Left ventricle myocardium inferior (tissue), 1 donor: ENCODE measurements around the gene DHDDS. TPM values are rescaled to one million over a fixed set of nuclear protein-coding genes. Genes with fewer than 3 reads are reported as not detected.

Experiments
- DNase-seq: peaks from one replicate; pipeline ENCODE4 v3.0.0-alpha.2; 2020
- H3K27ac ChIP-seq: fragments of 200-600 bp; replicated peaks from 2 replicates; pipeline ENCODE4 v1.8.0; 2021
- H3K27me3 ChIP-seq: fragments of 200-600 bp; 2 replicates; pipeline ENCODE4 v1.8.0; 2021; ENCODE audit warnings: low read depth
- H3K36me3 ChIP-seq: fragments of 200-600 bp; 2 replicates; pipeline ENCODE4 v1.8.0; 2021
- H3K4me1 ChIP-seq: fragments of 200-600 bp; 2 replicates; pipeline ENCODE4 v1.8.0; 2021
- H3K4me3 ChIP-seq: fragments of 200-600 bp; 2 replicates; pipeline ENCODE4 v1.8.0; 2021; ENCODE audit warnings: mild to moderate bottlenecking, moderate library complexity
- H3K9me3 ChIP-seq: fragments of 200-600 bp; replicated peaks from 2 replicates; pipeline ENCODE4 v1.8.0; 2021
- CTCF ChIP-seq: fragments of 200-600 bp; IDR thresholded peaks from 2 replicates; pipeline ENCODE4 v1.8.0; 2021; ENCODE audit warnings: antibody characterized with exemption, mild to moderate bottlenecking, borderline replicate concordance
- intact Hi-C: fragments of 100-400 bp; cut with micrococcal nuclease; formaldehyde crosslinking; loops from one replicate; pipeline ENCODE4 v1.11.0; 2022
- total RNA-seq: library from RNA; stranded (reverse); fragmentation: NEBNext Ultra II Directional; extraction: Animal tissue kit (Norgen Biotek cat#: 25700); gene quantifications from one replicate; pipeline ENCODE4 v1.2.1, GENCODE V29; 2021
- donor health status: DM: no; HTN: yes; CAD: no; lungs with severe emphysema.

Gene DHDDS
- total RNA-seq, 1 donor from 2014 or later: 27.9 TPM

DNA sequence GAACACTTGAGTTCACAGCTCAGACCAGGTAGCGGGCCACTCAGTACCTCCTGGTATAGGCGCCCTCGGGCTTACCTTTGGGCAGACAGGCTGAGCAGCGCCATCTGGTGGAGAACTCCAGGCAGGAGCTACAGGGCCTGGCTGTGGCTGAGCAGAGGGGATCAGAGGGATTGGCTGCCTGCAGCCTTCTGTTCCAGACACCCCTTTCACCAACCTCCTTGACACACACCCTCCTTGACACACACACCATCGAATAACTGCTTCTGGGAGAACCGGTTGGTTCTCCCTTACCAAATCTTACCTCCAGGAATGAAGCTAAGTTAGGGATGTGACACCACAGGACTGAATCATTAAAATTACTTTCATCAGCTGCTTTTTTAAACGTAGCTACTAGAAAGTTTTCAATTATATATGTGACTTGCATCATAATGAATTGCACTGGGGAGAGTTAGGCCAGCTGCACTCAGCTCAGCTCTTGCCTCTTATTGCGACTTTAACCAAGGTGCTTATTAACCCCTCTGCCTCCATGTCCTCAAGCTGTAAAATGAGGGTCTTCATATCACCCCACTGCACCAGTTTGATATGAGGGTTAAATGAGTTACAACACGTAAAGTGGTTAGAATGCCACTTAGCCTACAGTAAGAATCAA is 14.9 kb upstream of the DHDDS start:
- peak; percentile 57 for DNase-seq
- no peaks in the 10 kb centered on the region for H3K36me3 ChIP-seq
- no peak overlapping the region for H3K27ac ChIP-seq
- peaks cover 91% of the 10 kb centered on the region for H3K27me3 ChIP-seq
- no peaks in the 10 kb centered on the region for H3K9me3 ChIP-seq
- no peaks in the 10 kb centered on the region for H3K4me1 ChIP-seq
- peak; percentile 86 for TF ChIP-seq CTCF
- H3K4me3 ChIP-seq: no peak overlapping the region
- intact Hi-C loops: no loop called here

- Histone ChIP-seq H3K27me3 (peaks cover 84% of the 10 kb centered on the region), H3K36me3 (no peaks in the 10 kb centered on the region)
- intact Hi-C loops: no loop called here
These were observed 13.2 kb upstream of the DHDDS start for GRCh38 chr1:26418865-26419349.

DNA sequence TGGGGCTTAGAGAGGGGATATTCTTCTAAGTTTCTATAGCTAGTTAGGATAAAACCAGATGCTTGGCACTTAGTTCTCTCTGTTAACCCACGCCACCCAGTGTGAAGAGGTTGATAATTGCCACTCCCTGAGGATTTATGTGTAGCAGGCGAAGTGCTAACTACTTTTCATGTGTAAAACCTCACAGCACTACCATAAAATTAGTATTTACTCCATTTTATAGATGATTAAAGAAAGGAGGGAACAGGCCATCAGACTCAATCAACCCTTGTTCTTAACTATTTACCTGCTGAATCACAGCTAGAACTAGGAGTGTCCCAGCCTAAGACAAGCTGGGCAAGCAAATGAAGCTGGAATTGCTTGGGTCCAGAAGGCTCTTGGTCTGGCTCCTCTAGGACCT is 12.6 kb upstream of the DHDDS start:
- TF ChIP-seq CTCF: no peak
- H3K4me3 ChIP-seq: no peak overlapping the region
- H3K27ac ChIP-seq: no peak overlapping the region
- DNase-seq: no peak
- H3K9me3 ChIP-seq: no peaks in the 10 kb centered on the region
- intact Hi-C loops: no loop called here
- H3K36me3 ChIP-seq: no peaks in the 10 kb centered on the region
- H3K27me3 ChIP-seq: peaks cover 84% of the 10 kb centered on the region
- H3K4me1 ChIP-seq: no peaks in the 10 kb centered on the region

More at GRCh38 chr1:26418865-26419349, 13.2 kb upstream of the DHDDS start:
- TF ChIP-seq CTCF: no peak
- Histone ChIP-seq H3K27ac (no peak overlapping the region), H3K9me3 (no peaks in the 10 kb centered on the region), H3K4me1 (no peaks in the 10 kb centered on the region), H3K4me3 (no peak overlapping the region)
- no peak for DNase-seq

DNA sequence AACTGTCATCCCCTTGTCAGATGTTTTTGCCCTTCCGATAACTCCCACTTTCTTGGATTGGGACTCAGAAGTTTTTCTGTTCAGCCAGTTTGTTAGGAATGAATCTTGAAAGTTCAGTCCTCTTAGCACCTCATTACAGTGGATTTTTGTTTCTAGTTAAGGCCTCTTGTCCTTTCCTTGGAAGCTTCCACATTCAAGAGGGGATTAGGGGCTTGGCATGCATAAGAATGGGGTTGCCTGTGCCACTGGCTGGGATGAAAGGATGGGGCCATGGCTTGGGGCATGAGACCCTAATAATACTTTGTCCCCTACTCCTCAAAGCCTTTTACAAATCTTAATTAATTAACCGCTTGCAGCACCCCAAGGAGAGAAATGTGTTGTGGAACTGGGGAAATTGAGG is 2.4 kb upstream of the DHDDS start:
- no peak for TF ChIP-seq CTCF
- H3K4me3 ChIP-seq: no peak overlapping the region
- peaks cover 10% of the 10 kb centered on the region for H3K36me3 ChIP-seq
- H3K27me3 ChIP-seq: peaks cover 10% of the 10 kb centered on the region
- no peak overlapping the region for H3K27ac ChIP-seq
- intact Hi-C loops: no loop called here
- no peak for DNase-seq
- peaks cover 27% of the 10 kb centered on the region for H3K4me1 ChIP-seq
- no peaks in the 10 kb centered on the region for H3K9me3 ChIP-seq

DNA sequence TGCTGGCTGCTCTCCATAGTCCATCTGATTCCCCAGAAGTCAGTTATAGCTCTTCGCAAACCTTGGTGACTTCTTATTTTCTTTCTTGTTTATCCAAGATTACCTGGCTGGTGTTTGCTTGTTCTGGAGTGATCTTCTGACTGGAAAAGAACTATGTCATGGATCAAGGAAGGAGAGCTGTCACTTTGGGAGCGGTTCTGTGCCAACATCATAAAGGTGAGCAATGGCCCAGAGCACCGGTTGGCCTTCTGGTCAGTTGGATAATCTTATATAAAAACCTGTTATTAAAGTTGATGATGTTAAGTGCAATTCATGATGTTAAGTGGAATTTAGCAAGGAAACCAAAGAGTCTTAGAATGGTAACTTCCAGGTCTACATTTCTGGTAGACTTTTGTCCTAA is 672 bp downstream of the DHDDS start:
- intact Hi-C loops: no loop called here
- no peaks in the 10 kb centered on the region for H3K27me3 ChIP-seq
- peak overlapping the region; percentile 88 for H3K4me3 ChIP-seq
- H3K9me3 ChIP-seq: no peaks in the 10 kb centered on the region
- peak overlapping the region; percentile 88 for H3K27ac ChIP-seq
- TF ChIP-seq CTCF: no peak
- DNase-seq: no peak
- peaks cover 36% of the 10 kb centered on the region for H3K36me3 ChIP-seq
- H3K4me1 ChIP-seq: peaks cover 27% of the 10 kb centered on the region
